ENCODE measurements around the gene TSPOAP1. TPM values are rescaled to one million over a fixed set of nuclear protein-coding genes. Genes with fewer than 3 reads are reported as not detected.

Gene TSPOAP1
- total and polyA plus RNA-seq, 2 of the 13 experiments (the other 11 are each of a cell fraction or from before 2014, with no cell fraction given) = not detected

GRCh38 chr17:58335779-58336455, 7.3 kb upstream of the TSPOAP1 start (continued):
- TF ChIP-seq SP4 (CRISPR knock-in tag; IDR thresholded peaks at IDR 0.05) (no peak), RBM39 (IDR thresholded peaks at IDR 0.05; ENCODE audit: low read depth, low read length, poor library complexity, severe bottlenecking) (no peak), ZNF784 (CRISPR knock-in tag; IDR thresholded peaks at IDR 0.05; ENCODE audit: borderline replicate concordance) (no peak), BCLAF1 (IDR thresholded peaks at IDR 0.05) (no peak), ZNF770 (CRISPR knock-in tag; IDR thresholded peaks at IDR 0.05) (no peak), DZIP1 (CRISPR knock-in tag; IDR thresholded peaks at IDR 0.05) (no peak), REST (IDR thresholded peaks at IDR 0.05; ENCODE audit: borderline replicate concordance in 1 of 2, low read depth in 1 of 2, low read length in 2 of 2) (no peak), CENPT (CRISPR knock-in tag; IDR thresholded peaks at IDR 0.05; ENCODE audit: low read depth) (no peak), KMT2B (CRISPR knock-in tag; IDR thresholded peaks at IDR 0.05) (peak; percentile 34; the same call in 1 of the 2 replicates), MAX (IDR thresholded peaks at IDR 0.05) (no peak), LRRFIP1 (CRISPR knock-in tag; conservative IDR thresholded peaks at IDR 0.05) (no peak), ASH2L (IDR thresholded peaks at IDR 0.05; ENCODE audit: insufficient read length, low read depth, low read length) (no peak)

Data from HepG2 (cell line).